PC-9 (cell line): Measurements from ENCODE around the gene EXOC1. TPM values are rescaled to one million over a fixed set of nuclear protein-coding genes. Genes with fewer than 3 reads are reported as not detected.
"Not testable (repeated sequence)": the region's sequence is repeated elsewhere in the genome, so short reads cannot be mapped to it uniquely, and the experiment has no call there.

Experiments used
- BruUV-seq: library from RNA; stranded (reverse); fragments of 400-500 nt; replicated peaks from 2 replicates; lab custom pipeline; 2021; lab: Mats Ljungman, UMichigan
- CTCF ChIA-PET: fragments of 300-600 bp; sonication (Branson Sonifier 250); formaldehyde crosslinking; loops from one replicate; lab custom pipeline; 2022; ENCODE audit warnings: antibody characterized with exemption; lab: Charles Lee
- POLR2A ChIA-PET: fragments of 300-600 bp; sonication (Branson Sonifier 250); formaldehyde crosslinking; loops from one replicate; lab custom pipeline; 2022; ENCODE audit warnings: antibody characterized with exemption; ENCODE audit not compliant: unreplicated experiment; lab: Charles Lee
- DNase-seq, 2 experiments: peaks; one replicate each; pipeline versions ENCODE4 v3.0.0 to v3.0.0-alpha.2; 2015 to 2022; ENCODE audit warnings: mixed read lengths in 1 of 2
- H2AFZ ChIP-seq: fragments of 200-600 bp; sonication (generic); 2 replicates; pipeline ENCODE4 v1.8.1; 2017; ENCODE audit warnings: antibody characterized with exemption
- H3F3A ChIP-seq: fragments of 200-600 bp; sonication (generic); 2 replicates; pipeline ENCODE4 v1.8.1; 2017; ENCODE audit warnings: antibody characterized with exemption, mild to moderate bottlenecking, low read depth; ENCODE audit not compliant: insufficient read depth
- H3K27ac ChIP-seq: fragments of 200-600 bp; sonication (generic); 2 replicates; pipeline ENCODE4 v1.6.1; 2016; ENCODE audit warnings: mixed run types
- H3K27me3 ChIP-seq: fragments of 200-600 bp; sonication (generic); 2 replicates; pipeline ENCODE4 v1.6.1; 2016; ENCODE audit warnings: low read depth, mixed run types; ENCODE audit not compliant: insufficient read depth
- H3K36me3 ChIP-seq: fragments of 200-600 bp; sonication (generic); 2 replicates; pipeline ENCODE4 v1.6.1; 2016; ENCODE audit warnings: low read depth, mixed run types
- H3K4me1 ChIP-seq: fragments of 200-600 bp; sonication (generic); replicated peaks from 2 replicates; pipeline ENCODE4 v1.6.1; 2016; ENCODE audit warnings: mixed run types; ENCODE audit not compliant: insufficient read depth
- H3K4me2 ChIP-seq: fragments of 200-600 bp; sonication (generic); 2 replicates; pipeline ENCODE4 v1.6.1; 2017; ENCODE audit warnings: mixed run types
- H3K4me3 ChIP-seq: fragments of 200-600 bp; sonication (generic); 2 replicates; pipeline ENCODE4 v1.6.1; 2016; ENCODE audit warnings: mixed run types
- H3K79me2 ChIP-seq: fragments of 200-600 bp; sonication (generic); 2 replicates; pipeline ENCODE4 v1.6.1; 2017; ENCODE audit warnings: low read depth, mixed run types
- H3K9me2 ChIP-seq: fragments of 200-600 bp; sonication (generic); 2 replicates; pipeline ENCODE4 v1.8.1; 2017; ENCODE audit warnings: mild to moderate bottlenecking; ENCODE audit not compliant: insufficient read depth
- H3K9me3 ChIP-seq: fragments of 200-600 bp; sonication (generic); 2 replicates; pipeline ENCODE4 v1.8.1; 2016; ENCODE audit warnings: low read depth; ENCODE audit not compliant: insufficient read depth
- H4K20me1 ChIP-seq: fragments of 200-600 bp; sonication (generic); 2 replicates; pipeline ENCODE4 v1.8.1; 2017; ENCODE audit not compliant: insufficient read depth
- EZH2 ChIP-seq: fragments of 200-600 bp; sonication (generic); IDR thresholded peaks from 2 replicates; pipeline ENCODE4 v1.8.0; 2017; ENCODE audit warnings: antibody characterized with exemption, low read depth
- intact Hi-C: fragments of 100-400 bp; cut with micrococcal nuclease; formaldehyde crosslinking; loops from one replicate; pipeline ENCODE4 v1.10.0; 2022; ENCODE audit not compliant: unreplicated experiment
- total RNA-seq: library from RNA; stranded (reverse); gene quantifications from 2 replicates; pipeline ENCODE4 v1.2.3, GENCODE V29; 2021
- TF ChIP-seq, protein P1 (sequence below): fragments of 200-600 bp; sonication (generic); conservative IDR thresholded peaks from 2 replicates; pipeline ENCODE4 v1.6.1; 2017; ENCODE audit warnings: mixed run types, antibody characterized with exemption, mild to moderate bottlenecking, moderate library complexity

Gene EXOC1
- total RNA-seq, 1 experiment from 2014 or later = 27.1 TPM

DNA sequence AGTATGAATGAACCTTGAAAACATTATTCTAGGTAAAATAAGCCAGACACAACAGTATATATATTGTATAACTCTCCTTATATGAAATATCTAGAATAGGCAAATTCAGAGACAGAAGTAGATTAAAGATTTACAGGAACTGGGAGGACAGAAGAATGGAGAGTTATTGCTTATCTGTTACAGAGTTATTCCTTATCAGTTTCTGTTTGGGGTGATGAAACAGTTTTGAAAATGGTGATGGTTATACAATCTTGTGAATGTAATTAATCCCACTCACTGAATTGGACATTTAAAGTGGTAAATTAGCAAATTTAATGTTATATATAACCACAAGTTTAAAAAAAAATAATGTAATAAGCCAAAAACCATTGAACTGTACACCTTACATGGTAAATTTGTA is 14.5 kb upstream of the EXOC1 start:
- Histone ChIP-seq H3K4me3 (no peak overlapping the region), H3K9me3 (no peaks in the 10 kb centered on the region), H3K4me1 (peaks cover 8% of the 10 kb centered on the region), H3K27ac (no peak overlapping the region), H3K36me3 (no peaks in the 10 kb centered on the region), H3K27me3 (no peaks in the 10 kb centered on the region), H3K4me2 (no peak overlapping the region), H4K20me1 (no peaks in the 10 kb centered on the region), H3F3A (no peaks in the 10 kb centered on the region), H2AFZ (no peak overlapping the region), H3K9me2 (no peaks in the 10 kb centered on the region), H3K79me2 (no peaks in the 10 kb centered on the region)
- CTCF ChIA-PET = no interaction called here
- no peak for TF ChIP-seq EZH2
- TF ChIP-seq, protein P1, sequence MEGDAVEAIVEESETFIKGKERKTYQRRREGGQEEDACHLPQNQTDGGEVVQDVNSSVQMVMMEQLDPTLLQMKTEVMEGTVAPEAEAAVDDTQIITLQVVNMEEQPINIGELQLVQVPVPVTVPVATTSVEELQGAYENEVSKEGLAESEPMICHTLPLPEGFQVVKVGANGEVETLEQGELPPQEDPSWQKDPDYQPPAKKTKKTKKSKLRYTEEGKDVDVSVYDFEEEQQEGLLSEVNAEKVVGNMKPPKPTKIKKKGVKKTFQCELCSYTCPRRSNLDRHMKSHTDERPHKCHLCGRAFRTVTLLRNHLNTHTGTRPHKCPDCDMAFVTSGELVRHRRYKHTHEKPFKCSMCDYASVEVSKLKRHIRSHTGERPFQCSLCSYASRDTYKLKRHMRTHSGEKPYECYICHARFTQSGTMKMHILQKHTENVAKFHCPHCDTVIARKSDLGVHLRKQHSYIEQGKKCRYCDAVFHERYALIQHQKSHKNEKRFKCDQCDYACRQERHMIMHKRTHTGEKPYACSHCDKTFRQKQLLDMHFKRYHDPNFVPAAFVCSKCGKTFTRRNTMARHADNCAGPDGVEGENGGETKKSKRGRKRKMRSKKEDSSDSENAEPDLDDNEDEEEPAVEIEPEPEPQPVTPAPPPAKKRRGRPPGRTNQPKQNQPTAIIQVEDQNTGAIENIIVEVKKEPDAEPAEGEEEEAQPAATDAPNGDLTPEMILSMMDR = no peak
- intact Hi-C loops = no loop called here
- POLR2A ChIA-PET = no interaction called here
- no TSS peak for BruUV-seq
- no peak for DNase-seq

DNA sequence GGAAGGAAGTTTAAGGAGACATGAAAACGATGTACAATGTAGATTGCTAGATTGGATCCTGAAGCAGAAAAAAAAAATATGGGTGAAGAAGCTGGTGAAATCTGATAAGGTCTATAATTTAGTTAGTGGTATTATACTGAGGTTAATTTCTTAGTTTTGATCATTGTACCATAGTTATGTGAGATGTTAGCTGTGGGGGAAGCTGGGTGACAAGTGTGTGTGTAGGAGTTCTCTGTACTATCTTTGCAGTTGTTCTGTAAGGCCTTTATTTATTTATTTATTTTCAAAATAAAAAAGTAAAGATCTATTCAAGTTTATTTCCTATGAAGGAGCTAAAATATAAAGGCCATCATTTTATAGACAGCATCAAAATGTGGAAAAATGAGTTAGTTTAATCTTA is 12.5 kb upstream of the EXOC1 start:
- Histone ChIP-seq H3K4me3 (no peak overlapping the region), H3K79me2 (no peaks in the 10 kb centered on the region), H3K9me3 (no peaks in the 10 kb centered on the region), H3K36me3 (no peaks in the 10 kb centered on the region), H3K9me2 (no peaks in the 10 kb centered on the region), H2AFZ (no peak overlapping the region), H3K27ac (peak overlapping the region; percentile 64), H3K4me2 (peak overlapping the region; percentile 71), H3F3A (no peaks in the 10 kb centered on the region), H3K27me3 (no peaks in the 10 kb centered on the region), H3K4me1 (peaks cover 8% of the 10 kb centered on the region), H4K20me1 (no peaks in the 10 kb centered on the region)
- ChIA-PET POLR2A (interaction anchor here (0.6 kb wide), 1 partner anchor 13 kb away, joined by 3 read pairs; no protein-coding TSS in a partner anchor), CTCF (interaction anchor here (0.5 to 1.1 kb wide), 3 partner anchors 338 to 519 kb away, joined by 3 read pairs; no protein-coding TSS in a partner anchor)
- TF ChIP-seq EZH2 = no peak
- TF ChIP-seq, protein P1 = no peak
- no TSS peak for BruUV-seq
- intact Hi-C loops = no loop called here
- no peak for DNase-seq

- H3K9me3 ChIP-seq, H3K4me1 ChIP-seq, H3K79me2 ChIP-seq, BruUV-seq, H3K27me3 ChIP-seq, H4K20me1 ChIP-seq, H3K9me2 ChIP-seq, H3F3A ChIP-seq, intact Hi-C loops, H3K36me3 ChIP-seq: not testable (repeated sequence)
- peak overlapping the region; percentile 71 for H3K4me2 ChIP-seq
- POLR2A ChIA-PET = interaction anchor here (0.6 kb wide), 1 partner anchor 12 kb away, joined by 3 read pairs; no protein-coding TSS in a partner anchor
- CTCF ChIA-PET = interaction anchor here (0.5 to 1.1 kb wide), 4 partner anchors 294 to 519 kb away, joined by 3 read pairs; no protein-coding TSS in a partner anchor
- H2AFZ ChIP-seq = peak overlapping the region; percentile 65
- H3K27ac ChIP-seq = peak overlapping the region; percentile 64
- DNase-seq = peak in 1 of 2 experiments; percentile 45
- peak overlapping the region; percentile 54 for H3K4me3 ChIP-seq
Observed at GRCh38 chr4:55841373-55842239, 11.8 kb upstream of the EXOC1 start.

DNA sequence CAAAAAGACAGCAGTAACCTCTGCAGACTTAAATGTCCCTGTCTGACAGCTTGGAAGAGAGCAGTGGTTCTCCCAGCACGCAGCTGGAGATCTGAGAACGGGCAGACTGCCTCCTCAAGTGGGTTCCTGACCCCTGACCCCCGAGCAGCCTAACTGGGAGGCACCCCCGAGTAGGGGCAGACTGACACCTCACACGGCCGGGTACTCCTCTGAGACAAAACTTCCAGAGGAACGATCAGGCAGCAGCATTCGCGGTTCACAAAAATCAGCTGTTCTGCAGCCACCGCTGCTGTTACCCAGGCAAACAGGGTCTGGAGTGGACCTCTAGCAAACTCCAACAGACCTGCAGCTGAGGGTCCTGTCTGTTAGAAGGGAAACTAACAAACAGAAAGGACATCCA is 11.1 kb upstream of the EXOC1 start:
- H3F3A ChIP-seq, H3K4me3 ChIP-seq, H3K27ac ChIP-seq, H3K79me2 ChIP-seq, H3K9me2 ChIP-seq, BruUV-seq, H3K27me3 ChIP-seq, H3K4me2 ChIP-seq, intact Hi-C loops, POLR2A ChIA-PET, H4K20me1 ChIP-seq, H3K4me1 ChIP-seq, H3K9me3 ChIP-seq, H3K36me3 ChIP-seq, DNase-seq, H2AFZ ChIP-seq: not testable (repeated sequence)
- CTCF ChIA-PET = interaction anchor here (0.7 kb wide), 1 partner anchor 295 kb away, joined by 3 read pairs; no protein-coding TSS in a partner anchor
